ENCODE data around the gene PCNX4. TPM values are rescaled to one million over a fixed set of nuclear protein-coding genes. Genes with fewer than 3 reads are reported as not detected.
A peak's percentile ranks its signal among the peaks of the same experiment; 100 is the strongest.
"Not testable (repeated sequence)": the region's sequence is repeated elsewhere in the genome, so short reads cannot be mapped to it uniquely, and the experiment has no call there.

The PCNX4 gene
- total RNA-seq (2021) (58.3 and 65.1 TPM in 2 replicates), Bru-seq, nascent RNA (percentile 90 among the genes with signal in this experiment), BruChase-seq, experiment 1, labeled RNA remaining after a 2-hour chase (percentile 90 among the genes with signal in this experiment), BruChase-seq, experiment 2, labeled RNA remaining after a 6-hour chase (percentile 87 among the genes with signal in this experiment)
- long read RNA-seq, full-length matches to known transcripts = 14 of 23 reads
- long read RNA-seq, partial matches to known transcripts = 2 of 23 reads
- long read RNA-seq, other reads (novel, unspliced or antisense) = 7 of 23 reads

DNA sequence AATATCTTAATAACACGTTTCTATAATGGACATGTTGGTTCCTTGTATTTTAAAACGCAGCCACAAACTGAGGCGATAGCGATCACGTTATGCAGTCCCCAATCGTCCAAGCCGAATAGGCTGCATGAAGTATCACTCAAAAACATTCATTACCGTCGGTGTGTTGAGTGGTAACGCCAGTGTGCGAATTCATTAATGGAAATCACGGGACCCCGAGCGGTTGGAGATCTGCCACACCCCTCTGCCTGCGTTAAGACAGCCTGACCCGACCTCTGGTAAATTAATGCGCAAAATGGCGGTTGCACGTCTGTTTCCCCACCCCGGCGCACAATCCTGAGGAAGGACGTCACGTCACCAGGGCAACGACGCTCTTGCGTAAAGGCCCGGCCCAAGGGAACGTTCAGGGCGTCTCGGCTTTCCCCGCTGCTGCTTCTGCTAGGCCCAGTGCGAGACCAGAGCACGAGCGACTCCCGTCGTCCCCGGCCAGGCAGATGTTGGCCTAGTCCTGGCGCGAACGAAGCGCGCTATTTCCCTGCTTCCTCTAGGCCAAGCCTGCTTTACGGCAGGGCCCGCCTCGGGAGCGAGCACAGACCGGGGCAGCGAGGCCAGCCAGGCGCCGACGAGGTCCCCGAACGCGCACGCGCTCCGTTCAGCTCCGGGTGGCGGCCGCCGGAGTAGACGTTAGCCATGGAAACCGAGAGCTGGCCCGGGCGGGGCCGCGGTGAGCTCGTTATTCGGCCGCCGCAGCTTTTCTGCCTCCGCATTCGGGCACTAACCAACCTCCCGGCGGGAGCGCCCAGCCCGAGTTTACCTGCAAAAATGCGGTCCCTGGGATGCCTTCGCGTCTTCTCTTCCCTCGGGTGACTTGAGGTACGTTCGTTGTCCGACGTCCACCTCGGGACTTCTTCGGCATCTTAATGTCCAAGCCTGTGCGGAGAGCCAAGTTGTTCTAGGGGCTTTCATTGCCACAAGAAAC is at the start of gene PCNX4:
TSS of gene PCNX4 (plus strand) at position 374 of the 976 bp plus-strand sequence. CDS start 15,716 bp downstream, outside the sequence.
- BruUV-seq (replicated peaks) = no TSS peak
- peak; percentile 96 for DNase-seq
- Histone ChIP-seq H2AFZ (peak within 1 kb of the TSS; percentile 92), H3K4me2 (peak within 1 kb of the TSS; percentile 92), H3K27me3 (ENCODE audit: insufficient read depth, low read depth) (no peaks in the 10 kb centered on the region), H3K36me3 (ENCODE audit: low read depth) (no peaks in the 10 kb centered on the region), H3K79me2 (ENCODE audit: low read depth) (peaks cover 46% of the 10 kb centered on the region), H3K4me3 (peak within 1 kb of the TSS; percentile 90), H3K9me2 (ENCODE audit: insufficient read depth) (no peaks in the 10 kb centered on the region), H3K27ac (peak within 1 kb of the TSS; percentile 94), H4K20me1 (ENCODE audit: insufficient read depth) (no peaks in the 10 kb centered on the region; the same call in 1 of the 2 replicates), H3K4me1 (replicated peaks; ENCODE audit: insufficient read depth) (peaks cover 20% of the 10 kb centered on the region), H3K9me3 (ENCODE audit: insufficient read depth, low read depth) (no peaks in the 10 kb centered on the region), H3F3A (ENCODE audit: insufficient read depth, low read depth) (peaks cover 26% of the 10 kb centered on the region)
- intact Hi-C loops (cut with micrococcal nuclease; ENCODE audit: unreplicated experiment) = loop anchor here (1.0 to 5.0 kb wide), 4 partner anchors 73 to 900 kb away; partner anchors contain the start of genes DHRS7, JKAMP and L3HYPDH
- ChIA-PET POLR2A (ENCODE audit: unreplicated experiment) (interaction anchor here (0.5 to 0.9 kb wide), 5 partner anchors 84 to 1658 kb away, joined by 3 to 8 read pairs (median 4); partner anchors contain the start of gene PPM1A), CTCF (no interaction called here)
- TF ChIP-seq, protein P1, sequence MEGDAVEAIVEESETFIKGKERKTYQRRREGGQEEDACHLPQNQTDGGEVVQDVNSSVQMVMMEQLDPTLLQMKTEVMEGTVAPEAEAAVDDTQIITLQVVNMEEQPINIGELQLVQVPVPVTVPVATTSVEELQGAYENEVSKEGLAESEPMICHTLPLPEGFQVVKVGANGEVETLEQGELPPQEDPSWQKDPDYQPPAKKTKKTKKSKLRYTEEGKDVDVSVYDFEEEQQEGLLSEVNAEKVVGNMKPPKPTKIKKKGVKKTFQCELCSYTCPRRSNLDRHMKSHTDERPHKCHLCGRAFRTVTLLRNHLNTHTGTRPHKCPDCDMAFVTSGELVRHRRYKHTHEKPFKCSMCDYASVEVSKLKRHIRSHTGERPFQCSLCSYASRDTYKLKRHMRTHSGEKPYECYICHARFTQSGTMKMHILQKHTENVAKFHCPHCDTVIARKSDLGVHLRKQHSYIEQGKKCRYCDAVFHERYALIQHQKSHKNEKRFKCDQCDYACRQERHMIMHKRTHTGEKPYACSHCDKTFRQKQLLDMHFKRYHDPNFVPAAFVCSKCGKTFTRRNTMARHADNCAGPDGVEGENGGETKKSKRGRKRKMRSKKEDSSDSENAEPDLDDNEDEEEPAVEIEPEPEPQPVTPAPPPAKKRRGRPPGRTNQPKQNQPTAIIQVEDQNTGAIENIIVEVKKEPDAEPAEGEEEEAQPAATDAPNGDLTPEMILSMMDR (conservative IDR thresholded peaks at IDR 0.05) = no peak
- no peak for TF ChIP-seq EZH2 (IDR thresholded peaks at IDR 0.05; ENCODE audit: low read depth)

DNA sequence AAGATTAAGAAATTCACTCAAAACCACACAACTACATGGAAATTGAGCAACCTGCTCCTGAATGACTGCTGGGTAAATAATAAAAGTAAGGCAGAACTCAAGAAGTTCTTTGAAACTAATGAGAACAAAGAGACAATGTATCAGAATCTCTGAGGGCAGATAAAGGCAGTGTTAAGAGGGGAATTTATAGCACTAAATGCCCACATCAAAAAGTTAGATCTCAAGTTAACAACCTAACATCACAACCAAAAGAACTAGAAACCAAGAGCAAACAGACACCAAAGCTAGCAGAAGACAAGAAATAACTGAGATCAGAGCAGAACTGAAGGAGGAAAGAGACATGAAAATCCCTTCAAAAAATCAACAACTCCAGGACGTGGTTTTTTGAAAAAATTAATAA is 43.7 kb upstream of the PCNX4 start:
- H3K4me1 ChIP-seq (replicated peaks; ENCODE audit: insufficient read depth); BruUV-seq (replicated peaks); H3K9me2 ChIP-seq (ENCODE audit: insufficient read depth); H4K20me1 ChIP-seq (ENCODE audit: insufficient read depth); POLR2A ChIA-PET (ENCODE audit: unreplicated experiment); H3K4me3 ChIP-seq; H3K36me3 ChIP-seq (ENCODE audit: low read depth); H2AFZ ChIP-seq; H3K27me3 ChIP-seq (ENCODE audit: insufficient read depth, low read depth); H3K27ac ChIP-seq; H3K4me2 ChIP-seq; H3F3A ChIP-seq (ENCODE audit: insufficient read depth, low read depth); intact Hi-C loops (cut with micrococcal nuclease; ENCODE audit: unreplicated experiment); H3K79me2 ChIP-seq (ENCODE audit: low read depth); DNase-seq; CTCF ChIA-PET: not testable (repeated sequence)
- 0 out of 2 replicates have a peak, but pooled peaks cover 12% of the 10 kb centered on the region for H3K9me3 ChIP-seq (ENCODE audit: insufficient read depth, low read depth)

DNA sequence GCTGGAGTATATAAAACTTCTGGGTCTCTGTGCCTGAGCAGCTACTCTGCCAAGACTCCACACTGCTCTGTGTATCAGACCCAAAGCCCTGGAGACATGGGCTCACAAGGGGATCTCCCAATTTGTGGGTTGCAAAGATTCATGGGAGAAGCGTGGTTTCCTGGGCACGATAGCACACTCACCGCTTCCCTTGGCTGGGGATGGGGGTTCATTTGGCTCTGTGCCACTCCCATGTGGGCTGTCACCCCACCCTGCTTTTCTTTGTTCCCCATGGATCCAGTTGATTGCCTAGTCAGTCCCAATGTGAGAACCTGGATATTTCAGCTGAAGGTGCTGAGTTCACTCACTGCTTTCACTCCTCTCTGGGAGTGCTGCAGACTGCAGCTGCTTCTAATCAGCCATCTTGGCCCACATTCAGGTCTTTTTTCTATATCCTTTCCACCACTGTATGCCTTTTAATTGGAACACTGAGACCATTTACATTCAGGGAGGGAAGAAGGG is 40.0 kb upstream of the PCNX4 start:
- Histone ChIP-seq H3K4me2 (no peak overlapping the region), H3K4me1 (replicated peaks; ENCODE audit: insufficient read depth) (no peaks in the 10 kb centered on the region), H3K9me3 (ENCODE audit: insufficient read depth, low read depth) (no peaks in the 10 kb centered on the region), H3K36me3 (ENCODE audit: low read depth) (no peaks in the 10 kb centered on the region), H3K4me3 (no peak overlapping the region), H4K20me1 (ENCODE audit: insufficient read depth) (no peaks in the 10 kb centered on the region), H3K79me2 (ENCODE audit: low read depth) (no peaks in the 10 kb centered on the region), H3K27me3 (ENCODE audit: insufficient read depth, low read depth) (0 out of 2 replicates have a peak, but pooled peaks cover 6% of the 10 kb centered on the region), H3F3A (ENCODE audit: insufficient read depth, low read depth) (no peaks in the 10 kb centered on the region), H2AFZ (no peak overlapping the region), H3K27ac (no peak overlapping the region), H3K9me2 (ENCODE audit: insufficient read depth) (no peaks in the 10 kb centered on the region)
- BruUV-seq (replicated peaks) = no TSS peak
- no peak for TF ChIP-seq EZH2 (IDR thresholded peaks at IDR 0.05; ENCODE audit: low read depth)
- TF ChIP-seq, protein P1 (conservative IDR thresholded peaks at IDR 0.05) = no peak
- DNase-seq = no peak
- ChIA-PET CTCF (no interaction called here), POLR2A (ENCODE audit: unreplicated experiment) (no interaction called here)
- intact Hi-C loops (cut with micrococcal nuclease; ENCODE audit: unreplicated experiment) = no loop called here

All from PC-9 (cell line).